ENCODE data around the gene TOMM22.
A peak's percentile ranks its signal among the peaks of the same experiment; 100 is the strongest.

The TOMM22 gene

GRCh38 chr22:38715852-38716251 lies 34.1 kb downstream of the TOMM22 start:
- DNase-seq (ENCODE audit: low spot score), result no peak

GRCh38 chr22:38716271-38716670 lies 34.5 kb downstream of the TOMM22 start:
- DNase-seq (ENCODE audit: low spot score), result no peak

- no peak for DNase-seq (ENCODE audit: low spot score)
Measured at GRCh38 chr22:38716826-38717225, 35.1 kb downstream of the TOMM22 start.

- DNase-seq (ENCODE audit: low spot score), result no peak
Measured at GRCh38 chr22:38717244-38717643, 35.5 kb downstream of the TOMM22 start.

GRCh38 chr22:38718414-38718813 lies 36.7 kb downstream of the TOMM22 start:
- DNase-seq (ENCODE audit: low spot score), result peak; percentile 90

- DNase-seq (ENCODE audit: low spot score), result no peak
Measured at GRCh38 chr22:38719196-38719595, 37.4 kb downstream of the TOMM22 start.

- no peak for DNase-seq (ENCODE audit: low spot score)
Measured at GRCh38 chr22:38720350-38720749, 38.6 kb downstream of the TOMM22 start.

GRCh38 chr22:38721551-38721950 lies 39.8 kb downstream of the TOMM22 start:
- DNase-seq (ENCODE audit: low spot score), result no peak

- no peak for DNase-seq (ENCODE audit: low spot score)
Measured at GRCh38 chr22:38724176-38724575, 42.4 kb downstream of the TOMM22 start.

- DNase-seq (ENCODE audit: low spot score), result no peak
Measured at GRCh38 chr22:38724926-38725571, 43.3 kb downstream of the TOMM22 start.

GRCh38 chr22:38725900-38726655 lies 44.3 kb downstream of the TOMM22 start:
- DNase-seq (ENCODE audit: low spot score), result no peak

GRCh38 chr22:38727123-38727522 lies 45.4 kb downstream of the TOMM22 start:
- no peak for DNase-seq (ENCODE audit: low spot score)

- DNase-seq (ENCODE audit: low spot score), result no peak
Measured at GRCh38 chr22:38727530-38728451, 46.0 kb downstream of the TOMM22 start.

- no peak for DNase-seq (ENCODE audit: low spot score)
Measured at GRCh38 chr22:38728871-38729796, 47.4 kb downstream of the TOMM22 start.

GRCh38 chr22:38729946-38730345 lies 48.2 kb downstream of the TOMM22 start:
- no peak for DNase-seq (ENCODE audit: low spot score)

GRCh38 chr22:38730411-38730871 lies 48.7 kb downstream of the TOMM22 start:
- DNase-seq (ENCODE audit: low spot score), result no peak

GRCh38 chr22:38731703-38732161 lies 50.0 kb downstream of the TOMM22 start:
- no peak for DNase-seq (ENCODE audit: low spot score)

GRCh38 chr22:38732251-38732815 lies 50.6 kb downstream of the TOMM22 start:
- no peak for DNase-seq (ENCODE audit: low spot score)

- peak; percentile 18 for DNase-seq (ENCODE audit: low spot score)
Measured at GRCh38 chr22:38733329-38733723, 51.6 kb downstream of the TOMM22 start.

GRCh38 chr22:38733724-38734381 lies 52.1 kb downstream of the TOMM22 start:
- DNase-seq (ENCODE audit: low spot score), result no peak
